K562 (cell line): ENCODE data around the gene ADGRG1. TPM values are rescaled to one million over a fixed set of nuclear protein-coding genes. Genes with fewer than 3 reads are reported as not detected.

ENCODE experiments used
- BHLHE40 ChIP-seq: IDR thresholded peaks from 2 replicates; pipeline ENCODE4 v1.6.1; 2011; ENCODE audit warnings: low read length, improper control_type of control experiment
- CCNT2 ChIP-seq: IDR thresholded peaks from 2 replicates; pipeline ENCODE4 v1.6.1; 2011; ENCODE audit warnings: borderline replicate concordance, low read depth, mild to moderate bottlenecking, moderate library complexity, mixed read lengths, low read length; ENCODE audit not compliant: insufficient read length; ENCODE audit errors: extremely low read depth
- CXXC5 ChIP-seq: fragments of 250-450 bp; sonication (Bioruptor Pico); IDR thresholded peaks from 2 replicates; pipeline ENCODE4 v1.8.0; 2022; ENCODE audit warnings: inconsistent platforms, mild to moderate bottlenecking, moderate library complexity
- DACH1 ChIP-seq: fragments of 450-650 bp; IDR thresholded peaks from 2 replicates; pipeline ENCODE4 v1.6.1; 2018; ENCODE audit not compliant: partially characterized antibody
- DNMT1 ChIP-seq: fragments of 450-650 bp; IDR thresholded peaks from 2 replicates; pipeline ENCODE4 v1.6.1; 2016; ENCODE audit warnings: antibody characterized with exemption, mild to moderate bottlenecking
- E2F1 ChIP-seq: sonication (generic); formaldehyde crosslinking; IDR thresholded peaks from 2 replicates; pipeline ENCODE4 v1.8.1; 2023; ENCODE audit warnings: mild to moderate bottlenecking, missing genetic modification reagents, moderate library complexity
- FOXK2 ChIP-seq, 2 experiments: fragments of 450-650 bp; IDR thresholded peaks in 1 of 2; conservative IDR thresholded peaks in 1 of 2; 2 replicates each; pipeline ENCODE4 v1.6.1; 2016; ENCODE audit warnings: low read depth in 2 of 2, mild to moderate bottlenecking in 1 of 2
- JUND ChIP-seq, 2 experiments: IDR thresholded peaks; 2 replicates in 1 of 2; 3 replicates in 1 of 2; pipeline ENCODE4 v1.6.1; 2011; ENCODE audit warnings: borderline replicate concordance in 2 of 2, low read depth in 2 of 2, low read length in 2 of 2, improper control_type of control experiment in 1 of 2, missing biosample characterization in 1 of 2, missing genetic modification characterization in 1 of 2, missing genetic modification reagents in 1 of 2
- NFATC3 ChIP-seq: fragments of 450-650 bp; IDR thresholded peaks from 2 replicates; pipeline ENCODE4 v1.6.1; 2017; ENCODE audit warnings: mild to moderate bottlenecking
- NFIC ChIP-seq: fragments of 450-650 bp; IDR thresholded peaks from 2 replicates; pipeline ENCODE4 v1.6.1; 2017; ENCODE audit warnings: mild to moderate bottlenecking, inconsistent platforms
- PHF20 ChIP-seq: fragments of 450-650 bp; IDR thresholded peaks from 2 replicates; pipeline ENCODE4 v1.6.1; 2018; ENCODE audit not compliant: partially characterized antibody
- RHOXF2B ChIP-seq: fragments of 250-450 bp; sonication (Bioruptor Pico); conservative IDR thresholded peaks from 2 replicates; pipeline ENCODE4 v1.5.1; 2021
- TAF1 ChIP-seq: IDR thresholded peaks from 2 replicates; pipeline ENCODE4 v1.6.1; 2011; ENCODE audit warnings: mild to moderate bottlenecking, low read length, moderate library complexity; ENCODE audit not compliant: insufficient read depth, control insufficient read depth, severe bottlenecking; ENCODE audit errors: extremely low read depth
- TCF7 ChIP-seq: sonication (generic); IDR thresholded peaks from 2 replicates; pipeline ENCODE4 v1.6.1; 2016; ENCODE audit warnings: antibody characterized with exemption, borderline replicate concordance
- UBTF ChIP-seq, 2 experiments: IDR thresholded peaks; 2 replicates each; pipeline ENCODE4 v1.6.1; 2012; ENCODE audit warnings: improper control_type of control experiment in 2 of 2, low read depth in 2 of 2, low read length in 2 of 2, borderline replicate concordance in 1 of 2
- ZBTB49 ChIP-seq: sonication (generic); formaldehyde crosslinking; IDR thresholded peaks from 2 replicates; pipeline ENCODE4 v1.8.0; 2022; ENCODE audit warnings: missing genetic modification reagents, mild to moderate bottlenecking, borderline replicate concordance
- ZNF165 ChIP-seq: fragments of 250-450 bp; sonication (Bioruptor Pico); IDR thresholded peaks from 2 replicates; pipeline ENCODE4 v1.4.0; 2020; ENCODE audit warnings: borderline replicate concordance
- ZNF280B ChIP-seq: fragments of 250-450 bp; sonication (Bioruptor Pico); IDR thresholded peaks from 2 replicates; pipeline ENCODE4 v1.5.1; 2021; ENCODE audit warnings: mild to moderate bottlenecking
- ZNF324 ChIP-seq: fragments of 250-450 bp; sonication (Bioruptor Pico); IDR thresholded peaks from 2 replicates; pipeline ENCODE4 v1.4.0; 2020; ENCODE audit warnings: mild to moderate bottlenecking
- polyA plus RNA-seq, 8 experiments: library from polyadenylated mRNA; depleted of rRNA in 4 of 8; stranded (reverse) in 5 of 8; unstranded in 3 of 8; fragments of >200 nt; fragmentation: Nextera tagmentation in 2 of 8; fragmentation: Illumina TruSeq in 1 of 8; extraction: Ambion mirVana in 2 of 8; extraction: Trizol in 1 of 8; gene quantifications; 2 replicates each; pipeline versions ENCODE4 v1.2.1 to v1.2.3, GENCODE V29; 2011 to 2014; ENCODE audit warnings: inconsistent platforms in 1 of 8, missing spikeins in 1 of 8
- total RNA-seq, 7 experiments: library from RNA; depleted of rRNA in 6 of 7; stranded (reverse); fragments of >200 nt in 6 of 7; fragmentation: Illumina TruSeq in 2 of 7; extraction: Trizol in 2 of 7; gene quantifications; 2 replicates each; pipeline versions ENCODE4 v1.2.1 to v1.2.3, GENCODE V29; 2011 to 2021; ENCODE audit warnings: low replicate concordance in 1 of 7

The ADGRG1 gene
- total and polyA plus RNA-seq, 9 of the 15 experiments (the other 6 are each of a cell fraction or from before 2014, with no cell fraction given): 0.04 to 0.31 (median 0.16) TPM; not detected in 6

- TF ChIP-seq ZBTB49 (CRISPR knock-in tag) (no peak), CCNT2 (no peak), DNMT1 (no peak), TCF7 (peak; percentile 44; the same call in 1 of the 2 replicates), ZNF165 (CRISPR knock-in tag) (no peak), NFIC (peak; percentile 7; the same call in 1 of the 2 replicates), DACH1 (no peak), PHF20 (no peak), BHLHE40 (peak; percentile 18; the same call in 1 of the 2 replicates), ZNF280B (CRISPR knock-in tag) (no peak), CXXC5 (CRISPR knock-in tag) (0 out of 2 replicates have a peak, but pooled peaks have one; percentile 24), NFATC3 (no peak), UBTF (IDR thresholded peaks at IDR 0.05; ENCODE audit: borderline replicate concordance in 1 of 2, low read depth in 2 of 2, low read length in 2 of 2) (no peak), FOXK2 (conservative IDR thresholded peaks at IDR 0.05 in 1 of 2, IDR thresholded peaks at IDR 0.05 in 1 of 2; ENCODE audit: low read depth in 2 of 2) (no peak), JUND (IDR thresholded peaks at IDR 0.05; ENCODE audit: borderline replicate concordance, low read depth, low read length) (peak; percentile 78), JUND (tag; IDR thresholded peaks at IDR 0.05; ENCODE audit: borderline replicate concordance, low read depth, low read length) (no peak), ZNF324 (CRISPR knock-in tag) (no peak), RHOXF2B (CRISPR knock-in tag) (no peak), E2F1 (no peak), TAF1 (no peak)
Observed at GRCh38 chr16:57648581-57649442, 20.4 kb downstream of the ADGRG1 start (continued).
